Measurements from ENCODE around the gene POLA2. TPM values are rescaled to one million over a fixed set of nuclear protein-coding genes. Genes with fewer than 3 reads are reported as not detected.

POLA2 gene
- total RNA-seq, 1 donor from 2014 or later: 32.4 TPM

DNA sequence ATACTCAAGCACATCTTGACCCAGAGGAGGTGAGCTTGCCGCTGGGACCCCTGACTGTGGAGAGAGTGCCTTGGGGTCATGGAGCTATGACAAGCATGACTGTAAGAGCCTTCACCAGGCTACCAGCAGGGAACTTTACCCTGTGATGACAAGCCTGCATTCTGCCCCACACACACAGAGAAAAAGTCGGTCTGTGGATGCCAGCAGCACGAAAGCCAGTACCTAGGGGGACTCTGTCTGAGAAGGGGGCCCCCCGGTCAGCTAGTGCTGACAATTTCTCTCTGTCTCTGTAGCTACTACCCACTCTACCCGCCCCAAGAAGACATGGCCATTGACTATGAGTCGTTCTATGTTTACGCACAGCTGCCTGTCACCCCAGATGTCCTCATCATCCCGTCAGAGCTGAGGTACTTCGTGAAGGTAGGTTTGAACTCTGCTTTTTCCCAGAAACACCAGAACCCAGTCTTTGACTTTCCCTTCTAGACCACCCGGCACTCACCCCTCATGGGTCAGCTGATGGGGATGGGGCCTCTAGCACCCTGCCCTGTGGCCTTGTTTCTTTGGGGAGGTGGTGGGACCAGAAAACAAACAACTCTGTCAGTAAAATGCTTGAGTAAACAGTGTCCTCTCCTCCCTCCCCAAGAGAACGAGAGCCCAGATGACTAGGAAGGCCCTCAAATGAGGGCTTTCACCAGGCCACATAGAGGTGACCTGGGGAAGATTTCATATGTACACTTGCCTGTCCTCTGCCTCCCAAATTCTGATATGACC, 34.0 kb downstream of the POLA2 start:
- DNase-seq (ENCODE audit: extremely low spot score, unreplicated experiment): no peak
- no peaks in the 10 kb centered on the region for H3K27me3 Mint-ChIP-seq
- peak overlapping the region; percentile 69 for H3K4me3 Mint-ChIP-seq
- H3K4me1 Mint-ChIP-seq (ENCODE audit: unreplicated experiment): peaks cover 24% of the 10 kb centered on the region
- H3K9me3 Mint-ChIP-seq: no peaks in the 10 kb centered on the region
- peak overlapping the region; percentile 99 for H3K27ac Mint-ChIP-seq
- H3K36me3 Mint-ChIP-seq: peaks cover 13% of the 10 kb centered on the region
- no peak for TF ChIP-seq CTCF (conservative IDR thresholded peaks at IDR 0.05)

- no peaks in the 10 kb centered on the region for H3K27me3 Mint-ChIP-seq
- H3K4me1 Mint-ChIP-seq (ENCODE audit: unreplicated experiment): peaks cover 24% of the 10 kb centered on the region
- no peak overlapping the region for H3K27ac Mint-ChIP-seq
- DNase-seq (ENCODE audit: extremely low spot score, unreplicated experiment): no peak
- no peaks in the 10 kb centered on the region for H3K9me3 Mint-ChIP-seq
- peaks cover 13% of the 10 kb centered on the region for H3K36me3 Mint-ChIP-seq
- no peak overlapping the region for H3K4me3 Mint-ChIP-seq
- TF ChIP-seq CTCF (conservative IDR thresholded peaks at IDR 0.05): no peak
Observed at GRCh38 chr11:65297026-65297672, 35.4 kb downstream of the POLA2 start.

DNA sequence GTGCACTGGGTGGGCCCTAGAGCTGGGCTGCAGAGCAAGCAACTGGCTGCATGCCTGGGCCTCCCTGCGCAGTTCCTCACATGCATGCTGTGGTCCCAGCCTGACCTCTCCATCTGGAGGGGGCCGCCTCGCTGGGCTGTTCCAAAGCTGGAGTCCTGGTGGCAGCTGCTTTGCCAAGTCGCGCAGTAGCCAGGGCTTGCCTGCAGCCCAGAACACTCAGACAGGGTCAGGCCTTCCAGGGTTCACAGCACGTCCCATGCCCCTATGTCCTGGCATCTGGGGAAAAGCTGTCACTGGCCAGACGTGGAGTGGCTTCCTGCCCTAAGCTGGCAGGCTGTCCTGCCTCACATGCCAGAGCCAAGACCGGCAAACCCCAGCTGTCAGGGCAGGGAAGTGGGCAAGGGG, 36.4 kb downstream of the POLA2 start:
- H3K9me3 Mint-ChIP-seq: no peaks in the 10 kb centered on the region
- no peak for TF ChIP-seq CTCF (conservative IDR thresholded peaks at IDR 0.05)
- no peak for DNase-seq (ENCODE audit: extremely low spot score, unreplicated experiment)
- peaks cover 21% of the 10 kb centered on the region for H3K4me1 Mint-ChIP-seq (ENCODE audit: unreplicated experiment)
- H3K36me3 Mint-ChIP-seq: peaks cover 13% of the 10 kb centered on the region
- H3K27ac Mint-ChIP-seq: no peak overlapping the region
- H3K27me3 Mint-ChIP-seq: no peaks in the 10 kb centered on the region
- H3K4me3 Mint-ChIP-seq: no peak overlapping the region

GRCh38 chr11:65298655-65299179, 37.0 kb downstream of the POLA2 start:
- H3K4me3 Mint-ChIP-seq: no peak overlapping the region
- H3K4me1 Mint-ChIP-seq (ENCODE audit: unreplicated experiment): peaks cover 18% of the 10 kb centered on the region
- H3K27me3 Mint-ChIP-seq: no peaks in the 10 kb centered on the region
- no peak overlapping the region for H3K27ac Mint-ChIP-seq
- no peak for DNase-seq (ENCODE audit: extremely low spot score, unreplicated experiment)
- peaks cover 10% of the 10 kb centered on the region for H3K36me3 Mint-ChIP-seq
- no peak for TF ChIP-seq CTCF (conservative IDR thresholded peaks at IDR 0.05)
- no peaks in the 10 kb centered on the region for H3K9me3 Mint-ChIP-seq

DNA sequence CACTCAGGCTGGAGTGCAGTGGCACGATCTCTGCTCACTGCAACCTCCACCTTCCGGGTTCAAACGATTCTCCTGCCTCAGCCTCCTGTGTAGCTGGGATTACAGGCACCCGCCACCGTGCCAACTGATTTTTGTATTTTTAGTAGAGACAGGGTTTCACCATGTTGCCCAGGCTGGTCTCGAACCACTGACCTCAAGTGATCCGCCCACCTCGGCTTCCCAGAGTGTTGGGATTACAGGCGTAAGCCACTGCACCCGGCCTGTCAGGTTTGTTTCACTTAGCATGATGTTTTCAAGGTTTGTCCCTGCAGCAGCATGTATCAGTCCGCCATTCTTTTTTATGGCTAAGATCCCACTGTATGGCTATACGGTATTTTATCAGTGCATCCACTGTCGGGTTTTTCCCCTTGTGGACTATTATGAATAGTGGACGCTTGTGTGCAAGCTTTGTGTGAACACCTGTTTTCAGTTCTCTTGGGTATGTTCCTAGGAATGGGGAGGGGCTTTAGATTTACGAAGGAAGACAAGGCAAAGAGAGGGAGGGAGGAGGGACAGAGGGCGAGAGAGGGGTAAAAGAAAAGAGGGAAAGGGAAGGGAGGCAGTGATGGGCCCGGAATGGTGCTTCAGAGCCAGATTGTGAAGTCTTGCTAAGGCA, 39.0 kb downstream of the POLA2 start:
- Mint-ChIP-seq H3K36me3 (peaks cover 8% of the 10 kb centered on the region), H3K4me3 (peak overlapping the region; percentile 52), H3K27ac (peak overlapping the region; percentile 50), H3K27me3 (no peaks in the 10 kb centered on the region), H3K4me1 (ENCODE audit: unreplicated experiment) (peaks cover 21% of the 10 kb centered on the region), H3K9me3 (no peaks in the 10 kb centered on the region)
- no peak for TF ChIP-seq CTCF (conservative IDR thresholded peaks at IDR 0.05)
- DNase-seq (ENCODE audit: extremely low spot score, unreplicated experiment): no peak

All from type B pancreatic cell (in vitro differentiated cells).